ENCODE results near the gene PATJ.

- TF ChIP-seq, protein P1, sequence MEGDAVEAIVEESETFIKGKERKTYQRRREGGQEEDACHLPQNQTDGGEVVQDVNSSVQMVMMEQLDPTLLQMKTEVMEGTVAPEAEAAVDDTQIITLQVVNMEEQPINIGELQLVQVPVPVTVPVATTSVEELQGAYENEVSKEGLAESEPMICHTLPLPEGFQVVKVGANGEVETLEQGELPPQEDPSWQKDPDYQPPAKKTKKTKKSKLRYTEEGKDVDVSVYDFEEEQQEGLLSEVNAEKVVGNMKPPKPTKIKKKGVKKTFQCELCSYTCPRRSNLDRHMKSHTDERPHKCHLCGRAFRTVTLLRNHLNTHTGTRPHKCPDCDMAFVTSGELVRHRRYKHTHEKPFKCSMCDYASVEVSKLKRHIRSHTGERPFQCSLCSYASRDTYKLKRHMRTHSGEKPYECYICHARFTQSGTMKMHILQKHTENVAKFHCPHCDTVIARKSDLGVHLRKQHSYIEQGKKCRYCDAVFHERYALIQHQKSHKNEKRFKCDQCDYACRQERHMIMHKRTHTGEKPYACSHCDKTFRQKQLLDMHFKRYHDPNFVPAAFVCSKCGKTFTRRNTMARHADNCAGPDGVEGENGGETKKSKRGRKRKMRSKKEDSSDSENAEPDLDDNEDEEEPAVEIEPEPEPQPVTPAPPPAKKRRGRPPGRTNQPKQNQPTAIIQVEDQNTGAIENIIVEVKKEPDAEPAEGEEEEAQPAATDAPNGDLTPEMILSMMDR (IDR thresholded peaks at IDR 0.05; ENCODE audit: poor library complexity, severe bottlenecking), result no peak
- TF ChIP-seq SMC3 (conservative IDR thresholded peaks at IDR 0.05; ENCODE audit: poor library complexity), result no peak
- no peak for TF ChIP-seq POLR2AphosphoS5 (IDR thresholded peaks at IDR 0.05)
- no peak for TF ChIP-seq EP300 (conservative IDR thresholded peaks at IDR 0.05; ENCODE audit: poor library complexity, severe bottlenecking)
- TF ChIP-seq RAD21 (conservative IDR thresholded peaks at IDR 0.05), result no peak
- no peak for TF ChIP-seq TAF1 (IDR thresholded peaks at IDR 0.05; ENCODE audit: low read depth)
- no peak for TF ChIP-seq MXI1 (conservative IDR thresholded peaks at IDR 0.05; ENCODE audit: poor library complexity, severe bottlenecking)
- no peak for TF ChIP-seq EZH2 (IDR thresholded peaks at IDR 0.05; ENCODE audit: borderline replicate concordance, insufficient read depth, low read length, poor library complexity, severe bottlenecking)
Observed at GRCh38 chr1:61757950-61758349, 15.7 kb downstream of the PATJ start.

All from neural cell (in vitro differentiated cells).